Fibroblast of the aortic adventitia (primary cell): ENCODE measurements around the gene JMJD1C. TPM values are rescaled to one million over a fixed set of nuclear protein-coding genes. Genes with fewer than 3 reads are reported as not detected.

Experiments used
- DNase-seq: peaks from one replicate; pipeline ENCODE4 v3.0.0-alpha.2; 2010; ENCODE audit warnings: low read depth
- H3K4me3 ChIP-seq: 2 replicates; pipeline ENCODE4 v1.5.1; 2011; ENCODE audit warnings: low read depth, mild to moderate bottlenecking, control low read depth, low read length, moderate library complexity
- total RNA-seq: library from RNA; depleted of rRNA; stranded (reverse); fragments of >200 nt; gene quantifications from 2 replicates; pipeline ENCODE4 v1.2.3, GENCODE V29; 2012; ENCODE audit warnings: low replicate concordance
- TF ChIP-seq, protein P1 (sequence below): IDR thresholded peaks from 2 replicates; pipeline ENCODE4 v1.5.1; 2011; ENCODE audit warnings: mild to moderate bottlenecking, low read length, control low read depth, inconsistent platforms; ENCODE audit not compliant: insufficient read depth

Gene JMJD1C
- total RNA-seq, 1 donor = 120 TPM

DNA sequence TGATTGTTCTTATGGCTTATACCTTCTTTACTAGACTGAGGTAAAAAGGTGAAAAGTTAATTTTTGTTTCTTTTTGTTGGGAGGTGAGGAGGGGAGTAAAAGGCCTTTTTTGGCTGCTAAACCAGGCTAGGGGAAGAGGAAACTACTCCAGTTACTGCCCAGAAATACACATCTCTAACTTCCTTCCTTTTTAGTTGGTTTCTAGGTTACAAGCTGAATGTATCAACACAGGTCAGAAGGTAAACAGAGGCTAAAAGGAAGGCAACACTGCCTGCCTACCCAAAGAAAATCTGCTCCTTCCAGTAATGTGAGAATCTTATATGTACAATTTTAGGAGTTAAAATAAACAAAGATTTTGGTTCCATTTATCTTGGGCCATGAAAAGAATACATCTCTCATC lies 192.2 kb downstream of the JMJD1C start:
- no peak overlapping the region for H3K4me3 ChIP-seq
- TF ChIP-seq, protein P1, sequence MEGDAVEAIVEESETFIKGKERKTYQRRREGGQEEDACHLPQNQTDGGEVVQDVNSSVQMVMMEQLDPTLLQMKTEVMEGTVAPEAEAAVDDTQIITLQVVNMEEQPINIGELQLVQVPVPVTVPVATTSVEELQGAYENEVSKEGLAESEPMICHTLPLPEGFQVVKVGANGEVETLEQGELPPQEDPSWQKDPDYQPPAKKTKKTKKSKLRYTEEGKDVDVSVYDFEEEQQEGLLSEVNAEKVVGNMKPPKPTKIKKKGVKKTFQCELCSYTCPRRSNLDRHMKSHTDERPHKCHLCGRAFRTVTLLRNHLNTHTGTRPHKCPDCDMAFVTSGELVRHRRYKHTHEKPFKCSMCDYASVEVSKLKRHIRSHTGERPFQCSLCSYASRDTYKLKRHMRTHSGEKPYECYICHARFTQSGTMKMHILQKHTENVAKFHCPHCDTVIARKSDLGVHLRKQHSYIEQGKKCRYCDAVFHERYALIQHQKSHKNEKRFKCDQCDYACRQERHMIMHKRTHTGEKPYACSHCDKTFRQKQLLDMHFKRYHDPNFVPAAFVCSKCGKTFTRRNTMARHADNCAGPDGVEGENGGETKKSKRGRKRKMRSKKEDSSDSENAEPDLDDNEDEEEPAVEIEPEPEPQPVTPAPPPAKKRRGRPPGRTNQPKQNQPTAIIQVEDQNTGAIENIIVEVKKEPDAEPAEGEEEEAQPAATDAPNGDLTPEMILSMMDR = no peak
- DNase-seq = no peak

DNA sequence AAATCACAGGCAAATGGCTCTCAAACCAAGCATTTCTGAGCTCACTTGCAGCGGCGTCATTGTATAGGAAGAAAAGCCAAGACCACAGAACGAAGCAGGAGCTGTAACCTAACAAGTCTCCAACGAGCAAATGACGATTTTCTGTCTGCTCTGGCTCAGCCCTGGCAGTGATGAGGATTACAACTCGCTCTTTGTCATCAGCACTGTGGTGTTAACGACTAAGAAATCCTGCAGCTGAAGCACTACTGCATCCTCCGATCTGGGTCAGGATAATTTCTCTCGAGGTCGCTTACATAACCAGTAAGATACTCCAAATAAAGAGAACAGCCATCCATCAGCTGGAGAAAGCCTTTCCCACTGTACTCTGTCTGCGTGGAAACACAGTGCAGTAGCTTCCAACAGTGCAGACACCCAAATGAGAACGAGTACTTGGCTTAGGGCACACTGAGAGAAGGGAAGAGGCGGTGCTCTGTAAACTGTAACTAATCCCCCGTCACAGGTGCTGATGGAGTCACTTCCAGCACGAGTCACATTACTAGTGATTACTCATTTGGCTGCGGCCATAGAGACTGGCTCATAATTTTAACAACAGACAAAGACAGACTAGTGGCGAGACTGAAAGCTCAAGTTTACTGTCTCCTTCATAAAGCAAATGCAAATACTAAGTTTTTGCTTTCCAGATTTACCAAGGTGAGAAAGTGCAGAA lies 196.8 kb downstream of the JMJD1C start:
- H3K4me3 ChIP-seq = peak overlapping the region; percentile 76
- DNase-seq = peak; percentile 95
- TF ChIP-seq, protein P1 = peak; percentile 44

DNA sequence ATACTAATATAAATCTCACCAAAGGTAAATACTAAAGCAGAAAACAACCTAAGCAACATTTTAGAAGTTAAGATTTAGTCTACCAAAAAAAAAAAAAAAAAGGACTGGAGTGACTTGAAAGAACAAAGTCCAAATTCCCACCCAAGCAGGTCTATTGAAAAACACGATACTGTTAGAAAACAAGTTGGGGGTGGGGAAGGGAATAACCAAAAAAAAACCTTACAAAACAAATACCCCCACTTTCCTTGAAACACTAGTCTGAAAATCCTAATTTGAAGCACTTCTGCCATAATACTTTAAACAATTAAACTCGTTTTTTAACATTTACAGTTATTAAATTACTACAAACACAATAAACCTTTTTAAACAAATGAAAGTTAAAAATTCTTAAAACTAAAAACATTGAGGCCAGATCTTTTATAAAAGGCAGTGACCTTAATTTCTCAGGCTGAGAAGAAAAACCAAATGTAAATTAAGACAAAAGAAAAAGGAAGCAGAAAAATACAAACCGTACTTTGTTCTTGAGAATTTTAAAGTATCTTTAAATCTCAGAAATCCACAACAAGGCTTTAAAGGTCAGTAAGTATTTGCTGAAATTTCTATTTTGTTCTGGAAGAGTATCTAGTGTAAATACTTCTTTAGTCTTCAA lies 197.5 kb downstream of the JMJD1C start:
- TF ChIP-seq, protein P1 = no peak
- DNase-seq = peak; percentile 49
- H3K4me3 ChIP-seq = peak overlapping the region; percentile 76

DNA sequence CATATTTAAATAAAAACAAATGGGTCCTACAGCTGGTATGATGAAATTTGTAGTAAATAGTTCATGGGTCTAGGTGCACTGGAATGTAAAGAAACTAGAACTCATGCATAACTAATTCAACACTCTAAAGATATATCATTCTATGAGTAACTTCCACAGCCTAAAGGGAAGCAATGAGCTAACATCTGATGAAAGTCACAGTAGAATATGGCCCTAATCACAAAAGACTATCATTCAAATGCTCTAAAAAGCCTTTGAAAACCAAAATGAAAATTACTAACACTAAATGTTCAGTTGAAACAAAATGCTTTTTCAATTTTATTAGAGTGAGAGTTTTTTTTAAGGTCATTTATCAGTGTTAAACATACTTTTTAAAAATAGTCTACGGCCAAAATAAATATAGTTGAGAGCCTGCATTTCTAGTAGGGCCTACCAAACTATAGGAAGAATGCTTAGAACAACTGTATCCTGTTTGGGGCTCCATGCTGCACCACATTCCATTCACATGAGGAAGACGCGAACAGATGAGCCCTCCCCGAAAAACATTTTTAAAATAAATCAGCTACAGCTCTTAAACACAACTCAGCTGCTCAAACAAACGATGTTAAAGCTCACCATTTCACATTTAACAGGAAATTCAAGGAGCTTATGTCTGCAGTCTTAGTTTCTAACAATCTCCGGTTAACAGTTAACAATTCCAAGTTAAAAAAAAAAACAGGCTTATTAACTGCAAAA lies 198.2 kb downstream of the JMJD1C start:
- TF ChIP-seq, protein P1 = no peak
- H3K4me3 ChIP-seq = peak overlapping the region; percentile 76
- peak; percentile 88 for DNase-seq

DNA sequence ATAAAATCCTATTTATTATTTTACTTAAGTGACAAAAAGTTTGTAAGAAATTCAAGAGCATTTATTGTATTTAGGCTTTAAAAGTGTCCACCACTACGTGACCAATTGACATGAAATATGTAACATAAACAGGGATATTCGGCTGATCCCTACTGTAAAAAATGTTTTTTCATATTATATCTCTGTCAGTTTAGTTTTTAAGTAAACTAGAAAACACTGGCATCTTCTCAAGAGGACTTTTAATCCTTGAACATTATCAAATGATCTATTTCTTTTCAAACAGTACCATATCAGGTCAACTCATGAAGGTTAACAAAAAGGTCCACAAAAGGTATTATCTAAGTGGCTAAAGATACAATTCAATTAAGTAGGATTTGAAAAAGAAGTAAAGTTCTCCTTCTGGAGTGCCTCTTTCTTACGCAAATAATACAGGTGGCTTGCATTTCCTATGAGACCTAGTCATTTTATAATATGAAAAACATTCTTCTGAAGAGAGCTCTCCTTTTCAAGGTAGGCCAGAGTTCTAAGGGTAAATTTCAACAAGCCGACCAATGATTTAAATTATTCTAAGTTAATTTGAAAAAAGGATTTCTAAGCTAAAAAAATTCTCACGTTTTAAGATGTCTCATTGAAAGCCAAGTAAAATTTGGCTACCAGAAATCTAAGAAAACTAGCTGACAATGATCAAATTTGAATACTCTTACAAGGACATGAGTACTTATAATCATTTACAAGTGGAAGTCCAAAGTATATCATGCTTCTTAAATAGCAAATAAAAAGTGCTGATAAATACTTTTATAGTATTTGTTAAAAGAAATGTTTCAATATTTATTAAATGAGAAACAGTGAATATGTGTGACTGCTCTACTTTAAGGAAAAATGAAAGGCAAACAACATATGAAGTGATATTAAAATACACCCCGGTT lies 199.1 kb downstream of the JMJD1C start:
- peak overlapping the region; percentile 76 for H3K4me3 ChIP-seq
- TF ChIP-seq, protein P1 = no peak
- DNase-seq = peak; percentile 35

DNA sequence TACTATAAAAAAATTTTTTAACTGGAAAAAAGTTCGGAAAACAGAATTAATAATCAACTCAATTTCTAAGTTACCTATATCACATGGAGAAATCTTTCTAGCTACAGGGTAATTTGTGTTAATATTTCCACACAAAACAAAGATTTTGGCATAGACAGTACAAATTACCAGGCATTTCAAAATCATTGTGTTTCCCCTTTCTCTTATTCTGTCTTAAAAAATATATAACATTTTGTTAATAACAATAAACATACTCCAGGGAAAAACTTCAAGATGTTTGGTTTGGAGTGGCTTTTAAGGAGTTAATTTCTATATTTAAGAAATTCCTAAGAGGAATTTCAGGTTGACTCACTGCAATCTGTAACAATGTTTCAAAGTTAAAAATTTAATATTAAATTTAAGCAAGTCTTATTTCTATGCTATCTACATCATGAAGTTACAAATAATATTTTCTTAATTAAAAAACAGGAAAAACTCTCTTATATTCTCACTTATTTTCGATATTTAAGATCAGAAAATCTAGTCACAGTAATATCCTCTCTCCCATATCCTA lies 200.0 kb downstream of the JMJD1C start:
- TF ChIP-seq, protein P1 = no peak
- peak overlapping the region; percentile 76 for H3K4me3 ChIP-seq
- DNase-seq = peak; percentile 14
